Brain microvascular endothelial cell (primary cell): ENCODE results near the gene DOCK4.

Source experiments
- DNase-seq: peaks from one replicate; pipeline ENCODE4 v3.0.0-alpha.2; 2020
- H3K27ac ChIP-seq: fragments of 250-450 bp; sonication (Bioruptor Pico); 2 replicates; pipeline ENCODE4 v1.5.1; 2020; ENCODE audit warnings: mild to moderate bottlenecking, moderate library complexity
- H3K27me3 ChIP-seq: fragments of 250-450 bp; sonication (Bioruptor Pico); replicated peaks from 2 replicates; pipeline ENCODE4 v1.5.1; 2020; ENCODE audit warnings: mild to moderate bottlenecking
- H3K36me3 ChIP-seq: fragments of 250-450 bp; sonication (Bioruptor Pico); replicated peaks from 2 replicates; pipeline ENCODE4 v1.5.1; 2020; ENCODE audit warnings: mild to moderate bottlenecking
- H3K4me3 ChIP-seq: 2 replicates; pipeline ENCODE4 v1.5.1; 2011; ENCODE audit warnings: low read depth, mild to moderate bottlenecking, control low read depth, low read length, moderate library complexity
- CTCF ChIP-seq: IDR thresholded peaks from 2 replicates; pipeline ENCODE4 v1.5.1; 2011; ENCODE audit warnings: low read depth, mild to moderate bottlenecking, moderate library complexity, low read length, control low read depth, inconsistent platforms; ENCODE audit errors: missing control alignments
- in situ Hi-C: cut with HindIII; loops from 2 replicates; pipeline ENCODE4 v1.10.0; 2017; ENCODE audit warnings: low sequenced_read_pairs, low pct_ligation_motif_present

Gene DOCK4

GRCh38 chr7:111958896-111959295 is 247.3 kb downstream of the DOCK4 start:
- Histone ChIP-seq H3K27ac (no peak overlapping the region), H3K4me3 (no peak overlapping the region), H3K27me3 (no peaks in the 10 kb centered on the region), H3K36me3 (no peaks in the 10 kb centered on the region)
- TF ChIP-seq CTCF, result no peak
- DNase-seq, result no peak
- in situ Hi-C loops, result no loop called here

- H3K27me3 ChIP-seq, result no peaks in the 10 kb centered on the region
- TF ChIP-seq CTCF, result no peak
- no peak for DNase-seq
- H3K27ac ChIP-seq, result no peak overlapping the region
- H3K36me3 ChIP-seq, result no peaks in the 10 kb centered on the region
- in situ Hi-C loops, result no loop called here
- no peak overlapping the region for H3K4me3 ChIP-seq
These were observed 247.8 kb downstream of the DOCK4 start for GRCh38 chr7:111958431-111958830.

- no peak for TF ChIP-seq CTCF
- Histone ChIP-seq H3K27ac (no peak overlapping the region), H3K27me3 (no peaks in the 10 kb centered on the region), H3K36me3 (no peaks in the 10 kb centered on the region), H3K4me3 (no peak overlapping the region)
- no peak for DNase-seq
- in situ Hi-C loops, result no loop called here
These were observed 250.6 kb downstream of the DOCK4 start for GRCh38 chr7:111955616-111956015.

GRCh38 chr7:111954474-111955381 is 251.5 kb downstream of the DOCK4 start:
- no peak for TF ChIP-seq CTCF
- in situ Hi-C loops, result no loop called here
- no peak for DNase-seq
- Histone ChIP-seq H3K27ac (no peak overlapping the region), H3K27me3 (no peaks in the 10 kb centered on the region), H3K4me3 (no peak overlapping the region), H3K36me3 (no peaks in the 10 kb centered on the region)

- Histone ChIP-seq H3K27ac (no peak overlapping the region), H3K36me3 (no peaks in the 10 kb centered on the region), H3K27me3 (no peaks in the 10 kb centered on the region), H3K4me3 (no peak overlapping the region)
- no peak for DNase-seq
- no peak for TF ChIP-seq CTCF
- in situ Hi-C loops, result no loop called here
These were observed 252.1 kb downstream of the DOCK4 start for GRCh38 chr7:111954056-111954455.
